Endothelial cell of umbilical vein (primary cell): ENCODE measurements around the gene POU6F2. TPM values are rescaled to one million over a fixed set of nuclear protein-coding genes. Genes with fewer than 3 reads are reported as not detected.

Experiments used
- BruUV-seq: library from RNA; stranded (reverse); fragments of 400-500 nt; replicated peaks from 2 replicates; lab custom pipeline; 2021; lab: Mats Ljungman, UMichigan
- CTCF ChIA-PET: fragments of 300-600, 350-600 bp; sonication (Branson Sonifier 250); formaldehyde crosslinking; loops from one replicate; lab custom pipeline; 2021; ENCODE audit warnings: antibody characterized with exemption, inconsistent platforms; lab: Charles Lee
- POLR2A ChIA-PET: fragments of 300-600, 350-600 bp; sonication (Branson Sonifier 250); formaldehyde crosslinking; loops from one replicate; lab custom pipeline; 2021; ENCODE audit warnings: antibody characterized with exemption, inconsistent platforms; lab: Charles Lee
- DNase-seq: peaks from one replicate; pipeline ENCODE4 v3.0.0-alpha.2; 2011; ENCODE audit warnings: low read depth, low spot score
- FAIRE-seq: peaks from 2 replicates; lab custom pipeline; 2011; peaks lifted over from hg19 to GRCh38; lab: Jason Lieb, UNC
- H2AFZ ChIP-seq: 2 replicates; pipeline ENCODE4 v1.6.0; 2012; ENCODE audit warnings: low read depth, low read length, control low read depth, inconsistent platforms
- H3K27ac ChIP-seq: 2 replicates; pipeline ENCODE4 v1.5.1; 2011; ENCODE audit warnings: low read depth, mild to moderate bottlenecking, control low read depth, low read length, moderate library complexity; ENCODE audit not compliant: insufficient read depth
- H3K27me3 ChIP-seq, 2 experiments: 2 replicates each; pipeline versions ENCODE4 v1.6.0 to v1.6.1; 2011; ENCODE audit warnings: low read length in 2 of 2, mixed read lengths in 1 of 2; ENCODE audit not compliant: control insufficient read depth in 2 of 2, insufficient read depth in 2 of 2
- H3K36me3 ChIP-seq, 2 experiments: 2 replicates in 1 of 2; 3 replicates in 1 of 2; pipeline ENCODE4 v1.5.1; 2011; ENCODE audit warnings: low read length in 2 of 2, mild to moderate bottlenecking in 1 of 2, moderate library complexity in 1 of 2; ENCODE audit not compliant: control insufficient read depth in 2 of 2, insufficient read depth in 2 of 2; ENCODE audit errors: extremely low read depth in 1 of 2
- H3K4me1 ChIP-seq: 3 replicates; pipeline ENCODE4 v1.5.1; 2011; ENCODE audit warnings: mild to moderate bottlenecking, low read length; ENCODE audit not compliant: control insufficient read depth, insufficient read depth; ENCODE audit errors: extremely low read depth
- H3K4me2 ChIP-seq: 2 replicates; pipeline ENCODE4 v1.6.1; 2011; ENCODE audit warnings: low read length, control low read depth, mixed read lengths; ENCODE audit not compliant: insufficient read depth
- H3K4me3 ChIP-seq, 3 experiments: fragments of 200-600 bp in 1 of 3; sonication (generic), shearing (Covaris generic) in 1 of 3; replicated peaks in 1 of 3; 2 replicates each; pipeline ENCODE4 v1.5.1; 2011 to 2016; ENCODE audit warnings: control low read depth in 3 of 3, low read length in 3 of 3, mild to moderate bottlenecking in 2 of 3, inconsistent platforms in 1 of 3, low read depth in 1 of 3, moderate library complexity in 1 of 3; ENCODE audit not compliant: insufficient read depth in 1 of 3
- H3K79me2 ChIP-seq: 2 replicates; pipeline ENCODE4 v1.6.0; 2012; ENCODE audit warnings: low read length, inconsistent platforms; ENCODE audit not compliant: control insufficient read depth, insufficient read depth
- H3K9ac ChIP-seq: replicated peaks from 2 replicates; pipeline ENCODE3; 2011; ENCODE audit warnings: low read length, control low read depth; ENCODE audit not compliant: insufficient read depth; ENCODE audit errors: extremely low read depth
- H3K9me1 ChIP-seq: replicated peaks from 3 replicates; pipeline ENCODE4 v1.6.0; 2011; ENCODE audit warnings: mild to moderate bottlenecking, low read length; ENCODE audit not compliant: control insufficient read depth, insufficient read depth; ENCODE audit errors: extremely low read depth
- H3K9me3 ChIP-seq: replicated peaks from 2 replicates; pipeline ENCODE4 v1.5.1; 2012; ENCODE audit warnings: low read length, inconsistent platforms; ENCODE audit not compliant: control insufficient read depth, insufficient read depth
- H4K20me1 ChIP-seq: replicated peaks from 2 replicates; pipeline ENCODE3; 2011; ENCODE audit warnings: mild to moderate bottlenecking, low read length; ENCODE audit not compliant: control insufficient read depth, insufficient read depth; ENCODE audit errors: extremely low read depth
- EZH2 ChIP-seq: IDR thresholded peaks from 2 replicates; pipeline ENCODE4 v1.6.1; 2012; ENCODE audit warnings: borderline replicate concordance, low read depth, mild to moderate bottlenecking, moderate library complexity, low read length, inconsistent platforms; ENCODE audit not compliant: severe bottlenecking
- FOS ChIP-seq: IDR thresholded peaks from 2 replicates; pipeline ENCODE4 v1.6.1; 2011; ENCODE audit warnings: mild to moderate bottlenecking, low read length, moderate library complexity, borderline replicate concordance; ENCODE audit not compliant: insufficient read depth
- GATA2 ChIP-seq: IDR thresholded peaks from 2 replicates; pipeline ENCODE4 v1.7.0; 2011; ENCODE audit warnings: low read depth, mild to moderate bottlenecking, moderate library complexity, mixed read lengths, low read length; ENCODE audit not compliant: insufficient read length, insufficient read depth
- JUN ChIP-seq: IDR thresholded peaks from 2 replicates; pipeline ENCODE4 v1.6.1; 2011; ENCODE audit warnings: borderline replicate concordance, low read depth; ENCODE audit not compliant: insufficient read length, insufficient read depth
- MYC ChIP-seq: IDR thresholded peaks from one replicate; pipeline ENCODE4 v1.6.1; 2011; ENCODE audit warnings: mild to moderate bottlenecking, low read depth, low read length
- POLR2A ChIP-seq: IDR thresholded peaks from 2 replicates; pipeline ENCODE4 v1.6.1; 2012; ENCODE audit warnings: low read depth, mild to moderate bottlenecking, control low read depth, low read length
- POLR2AphosphoS5 ChIP-seq: IDR thresholded peaks from 2 replicates; pipeline ENCODE4 v1.6.1; 2012; ENCODE audit warnings: low read depth, mild to moderate bottlenecking, control low read depth, low read length, moderate library complexity; ENCODE audit not compliant: insufficient read depth
- dilution Hi-C: fragments of 300-500 bp; cut with MboI; formaldehyde crosslinking; loops from one replicate; pipeline ENCODE4 v1.15.0; 2019; ENCODE audit warnings: low sequenced_read_pairs; ENCODE audit not compliant: extremely low pct_ligation_motif_present
- intact Hi-C: fragments of 100-400 bp; cut with micrococcal nuclease; formaldehyde crosslinking; loops from one replicate; pipeline ENCODE4 v1.10.0; 2022
- polyA plus RNA-seq, 4 experiments: library from polyadenylated mRNA; depleted of rRNA in 3 of 4; stranded (reverse) in 3 of 4; unstranded in 1 of 4; fragments of >200 nt; gene quantifications; 2 replicates each; pipeline versions ENCODE4 v1.2.1 to v1.2.3, GENCODE V29; 2011 to 2012; ENCODE audit warnings: missing spikeins in 1 of 4
- total RNA-seq: library from RNA; stranded (reverse); gene quantifications from 2 replicates; pipeline ENCODE4 v1.2.3, GENCODE V29; 2021
- TF ChIP-seq, protein P1 (sequence below), 2 donors: IDR thresholded peaks; 1 replicate in 1 of 2; 2 replicates in 1 of 2; pipeline ENCODE4 v1.5.1; 2011; ENCODE audit warnings: low read length in 2 of 2, mild to moderate bottlenecking in 2 of 2, moderate library complexity in 2 of 2, control low read depth in 1 of 2, inconsistent platforms in 1 of 2, low read depth in 1 of 2; ENCODE audit not compliant: insufficient read depth in 1 of 2; ENCODE audit errors: extremely low read depth in 1 of 2
- TF ChIP-seq, protein P2 (sequence below): IDR thresholded peaks from 2 replicates; pipeline ENCODE4 v1.6.1; 2011; ENCODE audit not compliant: insufficient read depth, insufficient read length

POU6F2 gene
- total and polyA plus RNA-seq, 2 donors (not counting 3 experiments of a cell fraction or from before 2014, with no cell fraction given): 0.29 TPM; not detected in 1

DNA sequence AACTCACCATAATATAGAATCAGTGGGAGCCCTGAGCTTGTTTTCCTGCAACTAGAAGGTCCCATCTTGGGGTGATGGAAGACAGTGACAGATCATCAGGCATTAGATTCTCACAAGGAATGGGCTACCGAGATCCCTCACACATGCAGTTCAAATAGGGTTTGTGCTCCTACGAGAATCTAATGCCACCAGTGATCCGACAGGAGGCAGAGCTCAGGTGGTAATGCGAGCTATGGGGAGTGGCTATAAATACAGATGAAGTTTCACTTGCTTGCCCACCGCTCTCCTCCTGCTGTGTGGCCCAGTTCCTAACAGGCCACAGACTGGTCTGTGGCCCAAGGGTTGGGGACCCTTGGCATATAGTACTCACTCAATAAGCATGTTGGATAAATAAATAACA is 93.4 kb downstream of the POU6F2 start:
- no peak overlapping the region for H3K4me3 ChIP-seq
- TF ChIP-seq EZH2 (no peak), FOS (no peak), POLR2AphosphoS5 (no peak), GATA2 (no peak), POLR2A (no peak), MYC (no peak), JUN (no peak)
- TF ChIP-seq, protein P1, sequence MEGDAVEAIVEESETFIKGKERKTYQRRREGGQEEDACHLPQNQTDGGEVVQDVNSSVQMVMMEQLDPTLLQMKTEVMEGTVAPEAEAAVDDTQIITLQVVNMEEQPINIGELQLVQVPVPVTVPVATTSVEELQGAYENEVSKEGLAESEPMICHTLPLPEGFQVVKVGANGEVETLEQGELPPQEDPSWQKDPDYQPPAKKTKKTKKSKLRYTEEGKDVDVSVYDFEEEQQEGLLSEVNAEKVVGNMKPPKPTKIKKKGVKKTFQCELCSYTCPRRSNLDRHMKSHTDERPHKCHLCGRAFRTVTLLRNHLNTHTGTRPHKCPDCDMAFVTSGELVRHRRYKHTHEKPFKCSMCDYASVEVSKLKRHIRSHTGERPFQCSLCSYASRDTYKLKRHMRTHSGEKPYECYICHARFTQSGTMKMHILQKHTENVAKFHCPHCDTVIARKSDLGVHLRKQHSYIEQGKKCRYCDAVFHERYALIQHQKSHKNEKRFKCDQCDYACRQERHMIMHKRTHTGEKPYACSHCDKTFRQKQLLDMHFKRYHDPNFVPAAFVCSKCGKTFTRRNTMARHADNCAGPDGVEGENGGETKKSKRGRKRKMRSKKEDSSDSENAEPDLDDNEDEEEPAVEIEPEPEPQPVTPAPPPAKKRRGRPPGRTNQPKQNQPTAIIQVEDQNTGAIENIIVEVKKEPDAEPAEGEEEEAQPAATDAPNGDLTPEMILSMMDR (IDR thresholded peaks at IDR 0.05; ENCODE audit: extremely low read depth in 1 of 2, insufficient read depth in 1 of 2, low read depth in 1 of 2, low read length in 2 of 2): no peak
- TF ChIP-seq, protein P2, sequence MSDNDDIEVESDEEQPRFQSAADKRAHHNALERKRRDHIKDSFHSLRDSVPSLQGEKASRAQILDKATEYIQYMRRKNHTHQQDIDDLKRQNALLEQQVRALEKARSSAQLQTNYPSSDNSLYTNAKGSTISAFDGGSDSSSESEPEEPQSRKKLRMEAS: no peak
- no peaks in the 10 kb centered on the region for H3K79me2 ChIP-seq
- no peak overlapping the region for H2AFZ ChIP-seq
- dilution Hi-C loops (no loop called here), intact Hi-C loops (no loop called here)
- H3K27ac ChIP-seq: no peak overlapping the region
- no peaks in the 10 kb centered on the region for H4K20me1 ChIP-seq
- DNase-seq (no peak), FAIRE-seq (no peak)
- no peaks in the 10 kb centered on the region for H3K36me3 ChIP-seq
- peaks cover 0 to 5% of the 10 kb centered on the region in 2 experiments for H3K27me3 ChIP-seq
- no peaks in the 10 kb centered on the region for H3K9me3 ChIP-seq
- no peaks in the 10 kb centered on the region for H3K9me1 ChIP-seq
- POLR2A ChIA-PET: no interaction called here
- no peak overlapping the region for H3K9ac ChIP-seq
- BruUV-seq: no TSS peak
- H3K4me2 ChIP-seq: no peak overlapping the region
- CTCF ChIA-PET: no interaction called here
- no peaks in the 10 kb centered on the region for H3K4me1 ChIP-seq
